HPDE6-E6E7 (cell line): ENCODE measurements around the gene GPSM3.
"Not testable (repeated sequence)": the region's sequence is repeated elsewhere in the genome, so short reads cannot be mapped to it uniquely, and the experiment has no call there.

ENCODE experiments used
- DNase-seq: peaks from one replicate; pipeline ENCODE4 v3.0.0; 2011; ENCODE audit warnings: missing footprints; ENCODE audit errors: extremely low spot score

Gene GPSM3

GRCh38 chr6:32151181-32151862, 41.1 kb downstream of the GPSM3 start:
- no peak for DNase-seq

- DNase-seq: no peak
Measured at GRCh38 chr6:32149932-32150870, 42.2 kb downstream of the GPSM3 start.

GRCh38 chr6:32149092-32149755, 43.2 kb downstream of the GPSM3 start:
- no peak for DNase-seq

- DNase-seq: no peak
Measured at GRCh38 chr6:32148289-32149091, 44.0 kb downstream of the GPSM3 start.

GRCh38 chr6:32147401-32148132, 44.9 kb downstream of the GPSM3 start:
- DNase-seq: no peak

- no peak for DNase-seq
Measured at GRCh38 chr6:32146687-32147086, 45.8 kb downstream of the GPSM3 start.

- DNase-seq: no peak
Measured at GRCh38 chr6:32146287-32146686, 46.2 kb downstream of the GPSM3 start.

- not testable (repeated sequence) for DNase-seq
Measured at GRCh38 chr6:32144238-32144637, 48.2 kb downstream of the GPSM3 start.
